Measurements from ENCODE around the gene TASL. TPM values are rescaled to one million over a fixed set of nuclear protein-coding genes. Genes with fewer than 3 reads are reported as not detected.

Gene TASL
- total RNA-seq, 4 donors from 2014 or later, result 0.64 to 1.5 TPM; not detected in 2

DNA sequence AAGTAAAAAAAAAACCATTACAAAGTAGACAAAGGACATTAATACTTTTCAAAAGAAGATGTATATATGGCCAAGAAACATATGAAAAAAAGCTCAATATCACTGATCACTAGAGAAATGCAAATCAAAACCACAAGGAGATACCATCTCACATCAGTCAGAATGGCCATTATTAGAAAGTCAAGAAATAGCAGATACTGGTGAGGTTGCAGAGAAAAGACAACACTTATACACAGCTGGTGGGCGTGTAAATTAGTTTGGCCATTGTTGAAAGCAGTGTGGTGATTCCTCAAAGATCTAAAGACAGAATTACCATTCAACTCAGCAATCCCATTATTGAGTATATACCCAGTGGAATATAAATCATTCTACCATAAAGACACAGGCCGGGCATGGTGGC, 39.3 kb downstream of the TASL start:
- WGBS, result 80% methylated on average over 2 of the region's 2 CpGs
- Histone ChIP-seq H3K36me3 (no peaks in the 10 kb centered on the region), H3K4me1 (no peaks in the 10 kb centered on the region), H3K27me3 (no peaks in the 10 kb centered on the region), H3K27ac (no peak overlapping the region), H3K9me3 (no peaks in the 10 kb centered on the region), H3K4me3 (no peak overlapping the region)
- TF ChIP-seq, protein P1, sequence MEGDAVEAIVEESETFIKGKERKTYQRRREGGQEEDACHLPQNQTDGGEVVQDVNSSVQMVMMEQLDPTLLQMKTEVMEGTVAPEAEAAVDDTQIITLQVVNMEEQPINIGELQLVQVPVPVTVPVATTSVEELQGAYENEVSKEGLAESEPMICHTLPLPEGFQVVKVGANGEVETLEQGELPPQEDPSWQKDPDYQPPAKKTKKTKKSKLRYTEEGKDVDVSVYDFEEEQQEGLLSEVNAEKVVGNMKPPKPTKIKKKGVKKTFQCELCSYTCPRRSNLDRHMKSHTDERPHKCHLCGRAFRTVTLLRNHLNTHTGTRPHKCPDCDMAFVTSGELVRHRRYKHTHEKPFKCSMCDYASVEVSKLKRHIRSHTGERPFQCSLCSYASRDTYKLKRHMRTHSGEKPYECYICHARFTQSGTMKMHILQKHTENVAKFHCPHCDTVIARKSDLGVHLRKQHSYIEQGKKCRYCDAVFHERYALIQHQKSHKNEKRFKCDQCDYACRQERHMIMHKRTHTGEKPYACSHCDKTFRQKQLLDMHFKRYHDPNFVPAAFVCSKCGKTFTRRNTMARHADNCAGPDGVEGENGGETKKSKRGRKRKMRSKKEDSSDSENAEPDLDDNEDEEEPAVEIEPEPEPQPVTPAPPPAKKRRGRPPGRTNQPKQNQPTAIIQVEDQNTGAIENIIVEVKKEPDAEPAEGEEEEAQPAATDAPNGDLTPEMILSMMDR (IDR thresholded peaks at IDR 0.05), result no peak
- DNase-seq (ENCODE audit: low spot score in 2 of 2), result no peak

GRCh38 chrX:30533835-30534234, 43.7 kb downstream of the TASL start:
- WGBS, result 44% methylated on average over 1 of the region's 1 CpG
- H3K4me1 ChIP-seq, result no peaks in the 10 kb centered on the region
- no peak for TF ChIP-seq POLR2AphosphoS5 (IDR thresholded peaks at IDR 0.05)
- TF ChIP-seq POLR2A (IDR thresholded peaks at IDR 0.05), result no peak
- TF ChIP-seq, protein P1 (IDR thresholded peaks at IDR 0.05), result no peak
- no peak for TF ChIP-seq EP300 (IDR thresholded peaks at IDR 0.05)

DNA sequence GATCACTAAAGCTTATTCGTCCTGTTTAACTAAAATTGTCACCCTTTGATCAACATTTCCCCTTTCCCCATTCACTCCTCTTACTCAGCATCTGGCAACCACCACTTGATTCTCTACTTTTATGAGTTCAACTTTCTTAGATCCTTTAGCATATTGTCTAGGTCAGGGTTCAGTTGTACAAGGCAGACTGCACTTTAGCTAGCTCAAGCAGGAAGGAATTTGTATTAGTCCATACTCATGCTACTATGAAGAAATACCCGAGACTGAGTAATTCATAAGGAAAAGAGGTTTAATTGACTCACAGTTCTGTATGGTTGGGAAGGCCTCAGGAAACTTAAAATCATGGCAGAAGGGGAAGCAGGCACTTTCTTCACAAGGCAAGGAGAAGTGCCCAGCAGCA, 44.3 kb downstream of the TASL start:
- Histone ChIP-seq H3K9me3 (no peaks in the 10 kb centered on the region), H3K27me3 (no peaks in the 10 kb centered on the region), H3K4me3 (no peak overlapping the region), H3K27ac (no peak overlapping the region), H3K4me1 (no peaks in the 10 kb centered on the region), H3K36me3 (no peaks in the 10 kb centered on the region)
- TF ChIP-seq POLR2A (IDR thresholded peaks at IDR 0.05), result no peak
- TF ChIP-seq POLR2AphosphoS5 (IDR thresholded peaks at IDR 0.05), result no peak
- TF ChIP-seq EP300 (IDR thresholded peaks at IDR 0.05), result no peak
- TF ChIP-seq, protein P1 (IDR thresholded peaks at IDR 0.05), result no peak
- WGBS, result 42% methylated on average over 2 of the region's 2 CpGs
- no peak for DNase-seq (ENCODE audit: low spot score in 2 of 2)

More at GRCh38 chrX:30533835-30534234, 43.7 kb downstream of the TASL start:
- H3K4me3 ChIP-seq, result no peak overlapping the region
- H3K36me3 ChIP-seq, result no peaks in the 10 kb centered on the region
- no peak overlapping the region for H3K27ac ChIP-seq
- no peaks in the 10 kb centered on the region for H3K27me3 ChIP-seq
- DNase-seq (ENCODE audit: low spot score in 2 of 2), result no peak
- no peaks in the 10 kb centered on the region for H3K9me3 ChIP-seq

- 43% methylated on average over 3 of the region's 3 CpGs for WGBS
- no peak for DNase-seq (ENCODE audit: low spot score in 2 of 2)
- H3K36me3 ChIP-seq, result no peaks in the 10 kb centered on the region
- TF ChIP-seq POLR2AphosphoS5 (IDR thresholded peaks at IDR 0.05) (no peak), POLR2A (IDR thresholded peaks at IDR 0.05) (no peak), EP300 (IDR thresholded peaks at IDR 0.05) (no peak)
- TF ChIP-seq, protein P1 (IDR thresholded peaks at IDR 0.05), result no peak
- no peak overlapping the region for H3K27ac ChIP-seq
- H3K9me3 ChIP-seq, result no peaks in the 10 kb centered on the region
- H3K4me3 ChIP-seq, result no peak overlapping the region
- H3K27me3 ChIP-seq, result no peaks in the 10 kb centered on the region
- H3K4me1 ChIP-seq, result no peaks in the 10 kb centered on the region
Measured at GRCh38 chrX:30530606-30531005, 47.0 kb downstream of the TASL start.

GRCh38 chrX:30525732-30526131, 51.8 kb downstream of the TASL start:
- TF ChIP-seq EP300 (IDR thresholded peaks at IDR 0.05) (no peak), POLR2A (IDR thresholded peaks at IDR 0.05) (no peak), POLR2AphosphoS5 (IDR thresholded peaks at IDR 0.05) (no peak)
- TF ChIP-seq, protein P1 (IDR thresholded peaks at IDR 0.05), result no peak
- H3K4me3 ChIP-seq, result no peak overlapping the region
- no peaks in the 10 kb centered on the region for H3K4me1 ChIP-seq
- 80% methylated on average over 4 of the region's 4 CpGs for WGBS
- H3K36me3 ChIP-seq, result no peaks in the 10 kb centered on the region
- no peaks in the 10 kb centered on the region for H3K9me3 ChIP-seq
- H3K27me3 ChIP-seq, result no peaks in the 10 kb centered on the region
- no peak overlapping the region for H3K27ac ChIP-seq
- DNase-seq (ENCODE audit: low spot score in 2 of 2), result no peak
